A204.1 (cell line): ENCODE measurements around the gene ZEB2.

ENCODE experiments used
- FAIRE-seq: peaks from 2 replicates; lab custom pipeline; 2012; peaks lifted over from hg19 to GRCh38; lab: Jason Lieb, UNC

The ZEB2 gene

GRCh38 chr2:144495227-144496091, 24.5 kb downstream of the ZEB2 start:
- FAIRE-seq, result no peak

DNA sequence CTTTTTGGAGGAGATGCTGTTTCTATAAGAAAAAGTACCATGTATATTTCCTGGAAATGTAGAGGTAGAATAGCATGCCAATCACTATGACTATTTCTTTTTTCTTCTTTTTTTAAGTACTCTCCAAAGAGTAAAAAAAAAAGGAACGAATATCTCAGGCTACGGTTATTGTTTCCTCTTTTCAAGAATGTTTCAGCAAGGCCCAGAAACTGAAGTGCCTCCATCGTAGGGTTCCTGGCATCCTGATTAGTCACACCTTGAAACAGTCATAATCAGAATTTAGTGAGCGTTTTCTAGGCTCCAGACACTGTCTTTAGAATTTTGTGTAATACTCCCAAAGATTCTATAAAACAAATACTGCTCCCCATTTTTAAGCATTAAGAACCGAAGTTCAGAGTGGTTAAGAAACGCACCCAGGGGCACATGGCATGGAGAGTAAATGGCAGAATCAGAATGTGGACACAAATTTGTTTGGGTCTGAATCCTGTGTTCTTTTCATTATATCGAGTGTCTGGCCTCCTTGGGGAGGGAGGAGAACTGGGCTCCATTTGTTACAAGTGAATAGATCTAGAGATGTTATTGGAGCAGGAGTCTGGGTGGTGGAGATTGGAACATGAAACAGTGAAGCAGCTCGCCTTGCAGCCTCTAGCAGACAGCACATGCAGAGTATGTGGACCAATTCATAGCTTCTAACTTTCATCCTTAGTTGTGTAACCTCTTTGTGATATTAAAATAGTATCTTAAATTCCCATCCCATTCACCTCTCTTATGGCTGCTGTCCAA, 26.7 kb downstream of the ZEB2 start:
- FAIRE-seq, result no peak

DNA sequence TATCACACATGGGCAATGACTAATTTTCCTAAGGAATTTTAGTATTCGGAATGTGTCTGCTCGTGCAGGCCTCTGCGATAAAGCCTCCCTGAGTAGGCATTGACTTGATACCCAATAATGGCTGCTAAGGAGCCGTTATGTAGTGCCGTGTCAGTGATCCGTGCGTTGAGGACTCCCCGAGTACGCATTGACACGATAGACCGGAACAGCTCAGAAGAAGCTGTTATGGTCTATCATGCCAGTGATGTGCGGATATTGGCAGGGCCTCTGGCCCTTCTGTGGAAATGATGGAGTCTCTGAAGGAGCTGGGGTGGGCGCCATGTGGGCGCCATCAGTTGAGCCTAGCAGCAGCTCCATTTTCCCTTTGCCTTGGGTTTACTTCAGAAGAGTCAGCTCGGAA, 29.1 kb downstream of the ZEB2 start:
- no peak for FAIRE-seq

- FAIRE-seq, result no peak
Measured at GRCh38 chr2:144490017-144490416, 29.9 kb downstream of the ZEB2 start.

GRCh38 chr2:144489315-144489916, 30.5 kb downstream of the ZEB2 start:
- no peak for FAIRE-seq

DNA sequence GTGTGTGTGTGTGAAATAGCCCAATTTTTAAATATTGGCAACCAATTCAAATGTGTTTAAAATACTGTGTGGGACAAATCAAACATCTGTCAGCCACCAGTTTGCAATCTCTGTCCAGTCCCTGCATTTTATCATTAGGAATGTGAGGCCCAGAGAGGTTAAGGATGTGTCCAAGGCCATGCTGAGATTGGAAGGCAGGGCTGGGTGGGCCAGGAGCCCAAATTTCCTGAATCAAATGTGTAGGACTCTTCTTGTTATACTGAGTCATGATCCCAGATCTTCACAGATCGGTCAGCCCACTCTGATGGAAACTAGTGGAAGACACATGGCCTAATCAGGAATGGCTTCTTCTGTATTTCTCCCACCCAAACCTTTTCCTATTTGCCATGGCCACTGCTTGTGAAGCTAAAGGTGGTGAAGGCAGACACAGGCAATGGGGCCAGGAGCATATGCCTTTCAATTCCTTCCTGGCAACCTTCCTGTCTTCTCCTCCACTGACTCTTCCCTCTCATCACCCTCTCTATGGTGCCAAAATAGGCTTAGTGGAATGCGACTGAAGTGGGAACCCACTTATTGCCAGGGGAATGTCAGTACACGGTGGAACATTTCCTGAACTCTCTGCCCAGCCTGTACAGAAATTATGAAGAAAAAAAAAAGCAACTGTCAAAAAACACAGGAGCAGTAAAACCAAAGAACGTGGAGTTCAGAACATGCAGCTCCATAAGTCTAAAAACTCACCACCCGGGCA, 35.5 kb downstream of the ZEB2 start:
- FAIRE-seq, result no peak

DNA sequence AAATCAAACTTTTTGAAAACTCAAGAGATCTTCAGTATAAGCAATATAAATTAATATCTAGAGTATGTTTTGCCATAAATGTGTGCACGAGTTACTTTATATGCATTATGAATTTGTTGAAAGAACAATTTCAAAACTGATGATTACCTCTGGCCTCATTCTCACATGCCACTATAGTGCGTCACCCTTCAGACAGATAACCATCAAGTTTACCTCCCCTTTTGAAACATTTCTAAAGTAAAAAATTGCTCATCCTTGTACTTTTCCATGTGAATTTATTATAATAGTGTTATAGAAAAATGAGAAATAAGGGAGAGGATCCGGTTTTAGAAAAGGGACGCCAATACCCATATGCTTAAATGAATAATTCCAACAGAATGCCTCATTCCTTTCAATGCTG, 38.3 kb downstream of the ZEB2 start:
- no peak for FAIRE-seq

DNA sequence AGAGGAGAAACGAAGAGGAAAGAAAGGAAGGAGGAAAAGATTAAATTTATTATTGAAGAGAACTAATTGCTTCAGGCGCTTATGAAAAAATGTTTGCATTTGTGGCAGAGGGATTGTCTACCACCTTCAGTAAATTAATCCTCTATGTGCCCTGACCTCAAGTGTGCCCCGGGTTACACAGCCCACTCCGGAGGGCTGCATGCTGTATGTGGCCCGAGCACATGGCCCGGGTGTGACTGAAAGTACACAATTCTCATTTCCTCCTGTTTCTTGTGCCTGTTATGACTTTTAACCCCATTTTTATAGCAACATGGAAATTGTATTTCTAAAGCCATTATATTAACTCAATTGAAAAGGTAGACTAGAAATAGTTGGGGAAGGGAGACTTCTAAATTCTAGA, 38.8 kb downstream of the ZEB2 start:
- no peak for FAIRE-seq

GRCh38 chr2:144480285-144480684, 39.6 kb downstream of the ZEB2 start:
- FAIRE-seq, result no peak

DNA sequence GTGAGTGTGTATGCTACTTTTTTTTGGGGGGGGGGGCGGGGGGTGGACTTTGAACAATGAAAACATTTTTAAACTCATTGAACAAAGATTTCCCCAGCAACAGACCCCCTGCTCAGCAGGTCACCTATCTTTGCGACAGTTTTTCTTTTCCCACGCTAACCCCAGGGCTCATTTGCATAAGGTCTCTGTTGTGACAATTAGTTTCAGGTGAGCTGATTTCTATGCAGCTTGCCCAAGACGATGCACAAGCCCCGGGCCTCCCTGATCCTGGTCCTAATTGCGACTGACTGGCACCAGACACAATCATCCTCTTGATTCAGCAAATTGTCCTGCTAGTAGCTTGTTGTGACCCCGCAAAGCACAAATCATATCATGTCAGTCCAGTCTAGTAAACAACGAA, 40.3 kb downstream of the ZEB2 start:
- FAIRE-seq, result no peak

- no peak for FAIRE-seq
Measured at GRCh38 chr2:144479138-144479537, 40.8 kb downstream of the ZEB2 start.

DNA sequence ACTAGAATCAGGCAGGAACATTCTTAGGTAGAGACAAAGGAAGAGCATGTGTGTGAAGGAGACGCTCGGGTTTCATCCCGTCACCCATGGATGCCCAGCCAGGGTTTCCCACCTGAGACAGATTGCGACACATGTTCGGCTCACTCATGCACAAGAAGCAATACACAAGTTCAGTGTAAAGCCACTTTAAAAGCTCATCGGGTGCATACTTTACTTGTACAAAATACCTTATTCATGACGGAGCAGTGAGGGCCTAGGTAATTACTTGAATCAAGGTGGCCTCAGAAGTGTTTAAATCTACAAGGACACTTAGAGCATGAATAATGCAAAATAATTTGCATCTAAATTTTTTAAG, 42.0 kb downstream of the ZEB2 start:
- no peak for FAIRE-seq

DNA sequence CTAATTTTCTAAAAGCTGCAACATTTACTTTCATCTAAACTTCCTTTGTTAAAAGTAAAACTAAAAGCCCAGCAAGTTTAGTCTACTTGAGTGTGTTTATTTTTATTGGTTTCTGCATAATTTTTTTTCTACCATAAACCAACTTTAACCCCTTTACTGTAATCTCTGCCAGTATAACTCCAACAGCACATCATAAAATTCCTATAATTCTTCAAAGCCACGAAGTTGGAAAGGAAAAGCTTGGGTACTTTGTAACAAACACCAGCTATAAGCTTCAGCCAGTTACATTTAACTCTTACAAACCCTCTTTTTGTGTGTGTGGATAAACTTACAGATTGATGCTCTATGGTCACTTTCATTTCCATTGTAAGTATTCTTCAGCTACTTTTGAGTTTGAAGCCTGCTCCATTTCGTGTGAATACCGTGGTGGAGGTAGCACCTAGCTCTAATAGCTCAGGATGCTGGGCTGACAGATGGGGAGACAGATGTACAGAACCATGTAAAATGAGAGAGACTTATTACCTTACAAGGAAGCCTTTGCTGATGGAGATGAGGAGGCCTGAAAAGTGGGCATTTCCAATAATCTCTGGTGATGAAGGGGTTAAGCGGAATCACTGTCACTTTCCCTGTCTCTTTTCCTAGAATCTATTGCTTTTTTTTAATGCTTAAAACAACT, 42.5 kb downstream of the ZEB2 start:
- FAIRE-seq, result no peak

- no peak for FAIRE-seq
Measured at GRCh38 chr2:144476682-144477081, 43.2 kb downstream of the ZEB2 start.

- FAIRE-seq, result no peak
Measured at GRCh38 chr2:144475569-144476275, 44.2 kb downstream of the ZEB2 start.

DNA sequence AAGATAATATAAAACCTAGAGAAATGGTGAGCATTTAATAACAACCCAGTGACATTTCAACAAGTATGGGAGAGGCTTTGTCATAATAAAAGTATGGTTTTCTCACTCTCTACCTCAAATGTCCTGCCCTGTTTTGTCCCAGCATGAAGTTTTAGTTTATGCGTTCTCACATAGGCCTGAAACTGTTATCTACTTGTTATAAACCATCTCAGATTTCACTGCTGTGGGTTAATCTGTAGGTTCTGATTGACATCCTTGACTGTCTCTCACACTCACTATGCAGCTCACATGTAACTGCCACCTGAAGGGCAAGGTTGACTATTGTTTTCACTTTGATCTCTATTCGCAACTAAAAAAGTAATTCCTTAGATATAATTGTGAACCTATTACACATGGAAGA, 44.9 kb downstream of the ZEB2 start:
- FAIRE-seq, result no peak

- FAIRE-seq, result no peak
Measured at GRCh38 chr2:144474017-144474416, 45.9 kb downstream of the ZEB2 start.

DNA sequence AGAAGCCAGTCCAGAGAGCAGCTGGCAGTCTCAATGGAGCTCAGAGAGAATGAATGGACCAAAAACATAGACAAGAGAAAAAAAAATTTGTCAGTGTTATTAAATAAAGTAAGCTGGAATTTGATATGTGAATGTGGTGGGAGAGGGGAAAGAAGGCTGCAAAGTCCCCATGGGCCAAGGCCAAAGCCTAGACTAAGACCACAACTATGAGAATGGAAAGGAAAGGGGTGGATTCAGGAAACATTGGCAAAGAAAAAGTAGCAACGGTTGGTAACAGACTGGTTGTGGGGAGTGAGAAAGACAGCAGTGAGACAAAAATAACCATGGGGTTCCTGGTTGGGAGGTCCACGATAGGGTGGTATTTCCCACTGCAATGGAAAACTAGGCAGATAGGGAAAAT, 47.0 kb downstream of the ZEB2 start:
- FAIRE-seq, result no peak

- FAIRE-seq, result no peak
Measured at GRCh38 chr2:144472046-144472412, 47.9 kb downstream of the ZEB2 start.

GRCh38 chr2:144471305-144472045, 48.4 kb downstream of the ZEB2 start:
- no peak for FAIRE-seq

- no peak for FAIRE-seq
Measured at GRCh38 chr2:144470816-144471215, 49.1 kb downstream of the ZEB2 start.
